Measurements from ENCODE around the gene PSMF1. TPM values are rescaled to one million over a fixed set of nuclear protein-coding genes. Genes with fewer than 3 reads are reported as not detected.

PSMF1 gene
- polyA plus RNA-seq, 1 donor from 2014 or later = 236 TPM

GRCh38 chr20:1204576-1204975 lies 86.2 kb downstream of the PSMF1 start:
- H3K79me2 ChIP-seq (replicated peaks; ENCODE audit: insufficient read depth, low read length) = no peaks in the 10 kb centered on the region
- H3K27ac ChIP-seq (ENCODE audit: low read length) = no peak overlapping the region
- no peak overlapping the region for H3K4me2 ChIP-seq (ENCODE audit: low read length)
- no peak overlapping the region for H2AFZ ChIP-seq (ENCODE audit: low read depth, low read length)
- H3K9me3 ChIP-seq (ENCODE audit: low read length) = no peaks in the 10 kb centered on the region
- H4K20me1 ChIP-seq (ENCODE audit: insufficient read depth) = no peaks in the 10 kb centered on the region
- H3K27me3 ChIP-seq (ENCODE audit: insufficient read depth, low read depth, low read length) = no peaks in the 10 kb centered on the region
- TF ChIP-seq EP300 (conservative IDR thresholded peaks at IDR 0.05; ENCODE audit: poor library complexity, severe bottlenecking) (no peak), RAD21 (conservative IDR thresholded peaks at IDR 0.05) (no peak), SMC3 (conservative IDR thresholded peaks at IDR 0.05; ENCODE audit: poor library complexity) (no peak), EZH2 (IDR thresholded peaks at IDR 0.05; ENCODE audit: borderline replicate concordance, insufficient read depth, low read length, poor library complexity, severe bottlenecking) (no peak), MXI1 (conservative IDR thresholded peaks at IDR 0.05; ENCODE audit: poor library complexity, severe bottlenecking) (no peak), REST (IDR thresholded peaks at IDR 0.05; ENCODE audit: borderline replicate concordance) (no peak), POLR2AphosphoS5 (IDR thresholded peaks at IDR 0.05) (no peak), TAF1 (IDR thresholded peaks at IDR 0.05; ENCODE audit: low read depth) (no peak)
- H3F3A ChIP-seq (ENCODE audit: insufficient read depth, low read length, poor library complexity, severe bottlenecking) = no peaks in the 10 kb centered on the region
- no peak overlapping the region for H3K9ac ChIP-seq (ENCODE audit: low read length)
- no peaks in the 10 kb centered on the region for H3K9me2 ChIP-seq (ENCODE audit: insufficient read depth, low read length)
- no peak overlapping the region for H3K4me3 ChIP-seq (ENCODE audit: low read length)
- H3K36me3 ChIP-seq (ENCODE audit: insufficient read depth, low read length) = no peaks in the 10 kb centered on the region

- no peak overlapping the region for H3K4me3 ChIP-seq (ENCODE audit: low read length)
- no peaks in the 10 kb centered on the region for H4K20me1 ChIP-seq (ENCODE audit: insufficient read depth)
- no peak overlapping the region for H3K4me2 ChIP-seq (ENCODE audit: low read length)
- H3K9me2 ChIP-seq (ENCODE audit: insufficient read depth, low read length) = no peaks in the 10 kb centered on the region
- H3K36me3 ChIP-seq (ENCODE audit: insufficient read depth, low read length) = no peaks in the 10 kb centered on the region
- TF ChIP-seq REST (IDR thresholded peaks at IDR 0.05; ENCODE audit: borderline replicate concordance) = no peak
- no peak for TF ChIP-seq CTCF (IDR thresholded peaks at IDR 0.05; ENCODE audit: poor library complexity, severe bottlenecking)
- TF ChIP-seq RAD21 (conservative IDR thresholded peaks at IDR 0.05) = no peak
- TF ChIP-seq EZH2 (IDR thresholded peaks at IDR 0.05; ENCODE audit: borderline replicate concordance, insufficient read depth, low read length, poor library complexity, severe bottlenecking) = no peak
- no peak for TF ChIP-seq POLR2AphosphoS5 (IDR thresholded peaks at IDR 0.05)
- no peak for TF ChIP-seq SMC3 (conservative IDR thresholded peaks at IDR 0.05; ENCODE audit: poor library complexity)
- H3K27me3 ChIP-seq (ENCODE audit: insufficient read depth, low read depth, low read length) = no peaks in the 10 kb centered on the region
- no peaks in the 10 kb centered on the region for H3K79me2 ChIP-seq (replicated peaks; ENCODE audit: insufficient read depth, low read length)
- no peaks in the 10 kb centered on the region for H3F3A ChIP-seq (ENCODE audit: insufficient read depth, low read length, poor library complexity, severe bottlenecking)
- H2AFZ ChIP-seq (ENCODE audit: low read depth, low read length) = no peak overlapping the region
- no peak overlapping the region for H3K27ac ChIP-seq (ENCODE audit: low read length)
- no peaks in the 10 kb centered on the region for H3K9me3 ChIP-seq (ENCODE audit: low read length)
- H3K9ac ChIP-seq (ENCODE audit: low read length) = no peak overlapping the region
Observed at GRCh38 chr20:1205802-1206201, 87.4 kb downstream of the PSMF1 start.
